K562 (cell line): Measurements from ENCODE around the gene TMIGD2. TPM values are rescaled to one million over a fixed set of nuclear protein-coding genes. Genes with fewer than 3 reads are reported as not detected.

Experiments used
- ATF1 ChIP-seq, 2 experiments: fragments of 450-650 bp in 1 of 2; IDR thresholded peaks; 2 replicates each; pipeline ENCODE4 v1.6.1; 2016; ENCODE audit warnings: missing compliant biosample characterization in 1 of 2, missing genetic modification characterization in 1 of 2
- CBFB ChIP-seq: sonication (generic); formaldehyde crosslinking; IDR thresholded peaks from 2 replicates; pipeline ENCODE4 v1.4.0; 2020; ENCODE audit warnings: mild to moderate bottlenecking, missing genetic modification reagents
- CBX1 ChIP-seq: sonication (generic); IDR thresholded peaks from 2 replicates; pipeline ENCODE4 v1.6.1; 2016; ENCODE audit warnings: antibody characterized with exemption, low read depth, mild to moderate bottlenecking
- ETS2 ChIP-seq: IDR thresholded peaks from 2 replicates; pipeline ENCODE4 v1.6.1; 2016; ENCODE audit warnings: borderline replicate concordance, missing genetic modification characterization, mild to moderate bottlenecking, moderate library complexity, missing compliant biosample characterization; ENCODE audit not compliant: poor library complexity, severe bottlenecking
- ETV6 ChIP-seq, 3 experiments: fragments of 150-350 bp in 1 of 3; sonication (generic) in 1 of 3; formaldehyde crosslinking in 1 of 3; IDR thresholded peaks; 2 replicates each; pipeline versions ENCODE4 v1.6.1 to v1.8.0; 2014 to 2022; ENCODE audit warnings: borderline replicate concordance in 2 of 3, low read depth in 2 of 3, antibody characterized with exemption in 1 of 3, low read length in 1 of 3, mild to moderate bottlenecking in 1 of 3, missing genetic modification reagents in 1 of 3
- FOXP1 ChIP-seq: sonication (generic); formaldehyde crosslinking; IDR thresholded peaks from 2 replicates; pipeline ENCODE4 v1.8.0; 2022; ENCODE audit warnings: mild to moderate bottlenecking, missing genetic modification reagents
- HOXB6 ChIP-seq: fragments of 250-450 bp; sonication (Bioruptor Pico); IDR thresholded peaks from 2 replicates; pipeline ENCODE4 v1.5.1; 2022; ENCODE audit warnings: mild to moderate bottlenecking, borderline replicate concordance
- ILF3 ChIP-seq: fragments of 450-650 bp; IDR thresholded peaks from 2 replicates; pipeline ENCODE4 v1.6.1; 2018; ENCODE audit warnings: antibody characterized with exemption, mild to moderate bottlenecking, moderate library complexity, borderline replicate concordance
- KAT7 ChIP-seq: sonication (generic); formaldehyde crosslinking; IDR thresholded peaks from 2 replicates; pipeline ENCODE4 v1.8.0; 2022; ENCODE audit warnings: missing genetic modification reagents, mild to moderate bottlenecking, borderline replicate concordance
- MXI1 ChIP-seq: IDR thresholded peaks from 2 replicates; pipeline ENCODE4 v1.6.1; 2011; ENCODE audit warnings: low read depth, mild to moderate bottlenecking, improper control_type of control experiment, low read length
- PHF20 ChIP-seq: fragments of 450-650 bp; IDR thresholded peaks from 2 replicates; pipeline ENCODE4 v1.6.1; 2018; ENCODE audit not compliant: partially characterized antibody
- POLR2AphosphoS5 ChIP-seq: IDR thresholded peaks from 2 replicates; pipeline ENCODE4 v1.6.1; 2011; ENCODE audit warnings: mild to moderate bottlenecking, low read depth, low read length, moderate library complexity; ENCODE audit not compliant: control insufficient read depth, insufficient read depth
- RFX5 ChIP-seq: IDR thresholded peaks from 2 replicates; pipeline ENCODE4 v1.6.1; 2011; ENCODE audit warnings: low read depth, mild to moderate bottlenecking, improper control_type of control experiment, low read length
- SMARCE1 ChIP-seq: fragments of 450-650 bp; IDR thresholded peaks from 2 replicates; pipeline ENCODE4 v1.7.1; 2016; ENCODE audit warnings: mild to moderate bottlenecking
- SP1 ChIP-seq: sonication (generic); formaldehyde crosslinking; IDR thresholded peaks from 2 replicates; pipeline ENCODE4 v1.8.1; 2022; ENCODE audit warnings: mild to moderate bottlenecking, missing genetic modification reagents
- SRSF3 ChIP-seq: fragments of 200-400 bp; formaldehyde crosslinking; IDR thresholded peaks from 2 replicates; pipeline ENCODE4 v1.6.1; 2016; ENCODE audit warnings: mild to moderate bottlenecking, low read length, moderate library complexity; ENCODE audit not compliant: insufficient read depth
- TRIM28 ChIP-seq: fragments of 450-650 bp; IDR thresholded peaks from 2 replicates; pipeline ENCODE4 v1.6.1; 2017
- ZNF146 ChIP-seq: IDR thresholded peaks from one replicate; pipeline ENCODE4 v1.6.1; 2018; ENCODE audit warnings: missing compliant biosample characterization; ENCODE audit not compliant: unreplicated experiment
- ZNF395 ChIP-seq: fragments of 200-800 bp; sonication (Bioruptor generic); IDR thresholded peaks from 2 replicates; pipeline ENCODE4 v1.6.1; 2017; ENCODE audit warnings: missing genetic modification characterization, missing compliant biosample characterization
- ZNF431 ChIP-seq: sonication (generic); formaldehyde crosslinking; IDR thresholded peaks from 2 replicates; pipeline ENCODE4 v1.8.0; 2022; ENCODE audit warnings: mild to moderate bottlenecking, missing genetic modification reagents
- polyA plus RNA-seq, 8 experiments: library from polyadenylated mRNA; depleted of rRNA in 4 of 8; stranded (reverse) in 5 of 8; unstranded in 3 of 8; fragments of >200 nt; fragmentation: Nextera tagmentation in 2 of 8; fragmentation: Illumina TruSeq in 1 of 8; extraction: Ambion mirVana in 2 of 8; extraction: Trizol in 1 of 8; gene quantifications; 2 replicates each; pipeline versions ENCODE4 v1.2.1 to v1.2.3, GENCODE V29; 2011 to 2014; ENCODE audit warnings: inconsistent platforms in 1 of 8, missing spikeins in 1 of 8
- total RNA-seq, 7 experiments: library from RNA; depleted of rRNA in 6 of 7; stranded (reverse); fragments of >200 nt in 6 of 7; fragmentation: Illumina TruSeq in 2 of 7; extraction: Trizol in 2 of 7; gene quantifications; 2 replicates each; pipeline versions ENCODE4 v1.2.1 to v1.2.3, GENCODE V29; 2011 to 2021; ENCODE audit warnings: low replicate concordance in 1 of 7
- TF ChIP-seq, protein P1 (sequence below): IDR thresholded peaks from 2 replicates; pipeline ENCODE4 v1.6.1; 2011; ENCODE audit not compliant: insufficient read length; ENCODE audit errors: extremely low read depth
- TF ChIP-seq, protein P2 (sequence below), 2 experiments: fragments of 450-650 bp in 1 of 2; sonication (generic) in 1 of 2; formaldehyde crosslinking in 1 of 2; IDR thresholded peaks in 1 of 2; conservative IDR thresholded peaks in 1 of 2; 2 replicates each; pipeline versions ENCODE4 v1.6.1 to v1.8.1; 2016 to 2023; ENCODE audit warnings: mild to moderate bottlenecking in 2 of 2, moderate library complexity in 2 of 2, inconsistent platforms in 1 of 2, missing genetic modification reagents in 1 of 2

The TMIGD2 gene
- total and polyA plus RNA-seq, 9 of the 15 experiments (the other 6 are each of a cell fraction or from before 2014, with no cell fraction given): not detected

GRCh38 chr19:4310247-4311121 is 8.3 kb upstream of the TMIGD2 start (continued):
- TF ChIP-seq, protein P1, sequence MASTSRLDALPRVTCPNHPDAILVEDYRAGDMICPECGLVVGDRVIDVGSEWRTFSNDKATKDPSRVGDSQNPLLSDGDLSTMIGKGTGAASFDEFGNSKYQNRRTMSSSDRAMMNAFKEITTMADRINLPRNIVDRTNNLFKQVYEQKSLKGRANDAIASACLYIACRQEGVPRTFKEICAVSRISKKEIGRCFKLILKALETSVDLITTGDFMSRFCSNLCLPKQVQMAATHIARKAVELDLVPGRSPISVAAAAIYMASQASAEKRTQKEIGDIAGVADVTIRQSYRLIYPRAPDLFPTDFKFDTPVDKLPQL: no peak
- TF ChIP-seq MXI1: no peak
- TF ChIP-seq ZNF146 (CRISPR knock-in tag): no peak
- TF ChIP-seq ILF3: no peak
- TF ChIP-seq, protein P2, sequence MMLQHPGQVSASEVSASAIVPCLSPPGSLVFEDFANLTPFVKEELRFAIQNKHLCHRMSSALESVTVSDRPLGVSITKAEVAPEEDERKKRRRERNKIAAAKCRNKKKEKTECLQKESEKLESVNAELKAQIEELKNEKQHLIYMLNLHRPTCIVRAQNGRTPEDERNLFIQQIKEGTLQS (IDR thresholded peaks at IDR 0.05): peak; percentile 90
- TF ChIP-seq, protein P2 (CRISPR knock-in tag; conservative IDR thresholded peaks at IDR 0.05): no peak
- no peak for TF ChIP-seq KAT7 (CRISPR knock-in tag)
- 0 out of 2 replicates have a peak, but pooled peaks have one; percentile 58 for TF ChIP-seq CBX1
- TF ChIP-seq TRIM28: no peak
- peak; percentile 61 for TF ChIP-seq PHF20
- TF ChIP-seq ATF1 (CRISPR knock-in tag; IDR thresholded peaks at IDR 0.05): no peak
- TF ChIP-seq ATF1 (tag; IDR thresholded peaks at IDR 0.05): no peak; the same call in 1 of the 2 replicates
- TF ChIP-seq SP1: peak; percentile 90
- TF ChIP-seq RFX5: no peak
- TF ChIP-seq CBFB (CRISPR knock-in tag): no peak
- no peak for TF ChIP-seq ZNF431 (CRISPR knock-in tag)
- peak; percentile 59 for TF ChIP-seq SMARCE1
- no peak for TF ChIP-seq ETS2 (tag)
- no peak for TF ChIP-seq SRSF3
- 0 out of 2 replicates have a peak, but pooled peaks have one; percentile 42 for TF ChIP-seq POLR2AphosphoS5
- TF ChIP-seq ETV6 (IDR thresholded peaks at IDR 0.05; ENCODE audit: borderline replicate concordance in 1 of 2, low read depth in 2 of 2, low read length in 1 of 2): no peak
- no peak for TF ChIP-seq ETV6 (CRISPR knock-in tag; IDR thresholded peaks at IDR 0.05; ENCODE audit: borderline replicate concordance)
- TF ChIP-seq FOXP1 (CRISPR knock-in tag): peak; percentile 27; the same call in 1 of the 2 replicates
- no peak for TF ChIP-seq HOXB6 (CRISPR knock-in tag)
- TF ChIP-seq ZNF395 (CRISPR knock-in tag): 0 out of 2 replicates have a peak, but pooled peaks have one; percentile 38
